ENCODE results near the gene SETD5.

Gene SETD5

GRCh38 chr3:9386501-9387321 lies 10.7 kb upstream of the SETD5 start:
- Histone ChIP-seq H3K4me3 (ENCODE audit: low read length) (no peak overlapping the region), H3F3A (ENCODE audit: control insufficient read depth, insufficient read depth) (peaks cover 76% of the 10 kb centered on the region), H3K9me2 (replicated peaks; ENCODE audit: control insufficient read depth, low read length) (no peaks in the 10 kb centered on the region), H3K36me3 (ENCODE audit: control insufficient read depth, low read length) (peaks cover 93% of the 10 kb centered on the region), H3K79me2 (ENCODE audit: control insufficient read depth, low read length) (peaks cover 30% of the 10 kb centered on the region), H3K9me3 (ENCODE audit: control insufficient read depth, insufficient read depth, low read length) (no peaks in the 10 kb centered on the region), H3K4me2 (ENCODE audit: low read length) (no peak overlapping the region), H3K4me1 (ENCODE audit: control insufficient read depth, low read length) (no peaks in the 10 kb centered on the region), H3K27me3 (ENCODE audit: control insufficient read depth, low read length) (no peaks in the 10 kb centered on the region), H4K20me1 (ENCODE audit: control insufficient read depth, insufficient read depth, low read depth, low read length) (peaks cover 11% of the 10 kb centered on the region), H3K27ac (ENCODE audit: low read depth, low read length) (no peak overlapping the region)
- TF ChIP-seq CTCF (IDR thresholded peaks at IDR 0.05; ENCODE audit: low read depth, low read length, poor library complexity, severe bottlenecking) (no peak), EZH2phosphoT487 (IDR thresholded peaks at IDR 0.05; ENCODE audit: borderline replicate concordance, low read length) (no peak)

GRCh38 chr3:9387322-9387655 lies 10.1 kb upstream of the SETD5 start:
- no peak for TF ChIP-seq CTCF (IDR thresholded peaks at IDR 0.05; ENCODE audit: low read depth, low read length, poor library complexity, severe bottlenecking)
- TF ChIP-seq EZH2phosphoT487 (IDR thresholded peaks at IDR 0.05; ENCODE audit: borderline replicate concordance, low read length): no peak
- peaks cover 36% of the 10 kb centered on the region for H3K79me2 ChIP-seq (ENCODE audit: control insufficient read depth, low read length)
- H3K4me3 ChIP-seq (ENCODE audit: low read length): no peak overlapping the region
- H3K9me3 ChIP-seq (ENCODE audit: control insufficient read depth, insufficient read depth, low read length): no peaks in the 10 kb centered on the region
- H3F3A ChIP-seq (ENCODE audit: control insufficient read depth, insufficient read depth): peaks cover 71% of the 10 kb centered on the region
- H3K9me2 ChIP-seq (replicated peaks; ENCODE audit: control insufficient read depth, low read length): no peaks in the 10 kb centered on the region
- no peak overlapping the region for H3K27ac ChIP-seq (ENCODE audit: low read depth, low read length)
- no peaks in the 10 kb centered on the region for H3K27me3 ChIP-seq (ENCODE audit: control insufficient read depth, low read length)
- H3K4me1 ChIP-seq (ENCODE audit: control insufficient read depth, low read length): no peaks in the 10 kb centered on the region
- peaks cover 97% of the 10 kb centered on the region for H3K36me3 ChIP-seq (ENCODE audit: control insufficient read depth, low read length)
- H3K4me2 ChIP-seq (ENCODE audit: low read length): no peak overlapping the region
- peaks cover 17% of the 10 kb centered on the region for H4K20me1 ChIP-seq (ENCODE audit: control insufficient read depth, insufficient read depth, low read depth, low read length)

- Histone ChIP-seq H3K27ac (ENCODE audit: low read depth, low read length) (no peak overlapping the region), H3K36me3 (ENCODE audit: control insufficient read depth, low read length) (peaks cover 97% of the 10 kb centered on the region), H3F3A (ENCODE audit: control insufficient read depth, insufficient read depth) (peaks cover 67% of the 10 kb centered on the region), H4K20me1 (ENCODE audit: control insufficient read depth, insufficient read depth, low read depth, low read length) (peaks cover 25% of the 10 kb centered on the region), H3K9me3 (ENCODE audit: control insufficient read depth, insufficient read depth, low read length) (no peaks in the 10 kb centered on the region), H3K9me2 (replicated peaks; ENCODE audit: control insufficient read depth, low read length) (no peaks in the 10 kb centered on the region), H3K4me3 (ENCODE audit: low read length) (no peak overlapping the region), H3K27me3 (ENCODE audit: control insufficient read depth, low read length) (no peaks in the 10 kb centered on the region), H3K4me2 (ENCODE audit: low read length) (no peak overlapping the region), H3K79me2 (ENCODE audit: control insufficient read depth, low read length) (peaks cover 44% of the 10 kb centered on the region), H3K4me1 (ENCODE audit: control insufficient read depth, low read length) (peaks cover 2% of the 10 kb centered on the region; the same call in 1 of the 2 replicates)
- TF ChIP-seq CTCF (IDR thresholded peaks at IDR 0.05; ENCODE audit: low read depth, low read length, poor library complexity, severe bottlenecking) (no peak), EZH2phosphoT487 (IDR thresholded peaks at IDR 0.05; ENCODE audit: borderline replicate concordance, low read length) (no peak)
Measured at GRCh38 chr3:9388142-9388541, 9.3 kb upstream of the SETD5 start.

All from DOHH2 (cell line).